ENCODE data around the gene PTMS. TPM values are rescaled to one million over a fixed set of nuclear protein-coding genes. Genes with fewer than 3 reads are reported as not detected.

The PTMS gene, protein sequence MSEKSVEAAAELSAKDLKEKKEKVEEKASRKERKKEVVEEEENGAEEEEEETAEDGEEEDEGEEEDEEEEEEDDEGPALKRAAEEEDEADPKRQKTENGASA
- 414 and 480 TPM in 2 replicates for total RNA-seq
- long read RNA-seq, partial matches to known transcripts: 0 of 2 reads
- long read RNA-seq, other reads (novel, unspliced or antisense): 2 of 2 reads

DNA sequence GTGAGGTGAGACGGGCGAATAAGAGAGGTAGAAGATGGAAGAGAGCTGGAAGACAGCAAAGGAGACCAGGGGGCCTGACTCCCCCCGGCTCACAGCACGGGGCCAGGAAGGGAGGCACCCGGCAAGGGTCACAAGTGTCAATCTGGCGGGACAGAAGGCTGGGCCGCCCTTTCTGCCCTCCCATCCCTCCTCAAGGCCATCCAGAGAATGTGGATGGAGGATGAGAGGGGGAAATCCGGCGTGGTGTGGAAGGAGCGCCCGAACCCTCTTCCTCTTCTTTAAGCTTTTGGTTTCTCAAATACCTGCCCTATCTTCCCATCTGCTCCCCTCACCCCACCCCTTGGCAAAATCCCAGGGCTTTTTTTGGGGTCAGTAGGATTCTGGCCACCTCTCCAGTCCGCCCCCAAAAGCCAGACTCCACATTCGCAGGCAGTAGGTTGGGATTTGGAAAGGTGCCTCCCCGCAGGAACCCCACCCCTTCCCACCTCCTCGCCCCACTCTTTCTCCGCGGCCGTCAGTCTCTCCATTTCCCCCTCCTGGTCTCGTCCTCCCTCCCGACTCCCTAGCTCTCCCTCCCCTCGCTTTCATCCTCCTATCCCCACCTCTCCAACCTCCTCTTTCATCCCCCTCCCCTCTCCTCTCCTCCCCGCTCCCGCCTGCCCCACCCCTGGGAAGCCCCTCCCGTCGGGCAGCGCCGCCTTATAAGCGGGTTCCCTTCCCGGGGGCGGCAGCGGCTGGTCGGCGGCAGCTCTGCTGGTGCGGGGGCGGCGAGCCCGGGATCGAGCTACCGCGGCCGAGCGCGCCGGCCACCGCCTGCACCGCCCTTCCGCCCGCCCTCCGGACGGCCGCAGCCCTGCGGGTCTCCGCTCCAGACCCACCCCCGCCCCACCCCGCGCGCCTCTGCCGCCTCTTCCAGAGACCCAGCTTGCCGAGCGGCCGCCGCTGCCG lies at the start of gene PTMS:
Gene PTMS (plus strand): TSS at position 730 of the 948 bp plus-strand sequence. CDS start 343 bp downstream, outside the sequence.
- TF ChIP-seq, protein P1, sequence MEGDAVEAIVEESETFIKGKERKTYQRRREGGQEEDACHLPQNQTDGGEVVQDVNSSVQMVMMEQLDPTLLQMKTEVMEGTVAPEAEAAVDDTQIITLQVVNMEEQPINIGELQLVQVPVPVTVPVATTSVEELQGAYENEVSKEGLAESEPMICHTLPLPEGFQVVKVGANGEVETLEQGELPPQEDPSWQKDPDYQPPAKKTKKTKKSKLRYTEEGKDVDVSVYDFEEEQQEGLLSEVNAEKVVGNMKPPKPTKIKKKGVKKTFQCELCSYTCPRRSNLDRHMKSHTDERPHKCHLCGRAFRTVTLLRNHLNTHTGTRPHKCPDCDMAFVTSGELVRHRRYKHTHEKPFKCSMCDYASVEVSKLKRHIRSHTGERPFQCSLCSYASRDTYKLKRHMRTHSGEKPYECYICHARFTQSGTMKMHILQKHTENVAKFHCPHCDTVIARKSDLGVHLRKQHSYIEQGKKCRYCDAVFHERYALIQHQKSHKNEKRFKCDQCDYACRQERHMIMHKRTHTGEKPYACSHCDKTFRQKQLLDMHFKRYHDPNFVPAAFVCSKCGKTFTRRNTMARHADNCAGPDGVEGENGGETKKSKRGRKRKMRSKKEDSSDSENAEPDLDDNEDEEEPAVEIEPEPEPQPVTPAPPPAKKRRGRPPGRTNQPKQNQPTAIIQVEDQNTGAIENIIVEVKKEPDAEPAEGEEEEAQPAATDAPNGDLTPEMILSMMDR (IDR thresholded peaks at IDR 0.05; ENCODE audit: unreplicated experiment): no peak
- Mint-ChIP-seq H3K9me3 (ENCODE audit: low read depth) (peaks cover 3% of the 10 kb centered on the region), H3K36me3 (ENCODE audit: insufficient read depth) (peaks cover 11% of the 10 kb centered on the region), H3K27ac (peak within 1 kb of the TSS; percentile 92), H3K4me3 (ENCODE audit: low read depth) (peak within 1 kb of the TSS; percentile 82), H3K4me1 (ENCODE audit: low read depth) (peaks cover 44% of the 10 kb centered on the region), H3K27me3 (peaks cover 2% of the 10 kb centered on the region)
- DNase-seq (ENCODE audit: low spot score, unreplicated experiment): peak; percentile 70

DNA sequence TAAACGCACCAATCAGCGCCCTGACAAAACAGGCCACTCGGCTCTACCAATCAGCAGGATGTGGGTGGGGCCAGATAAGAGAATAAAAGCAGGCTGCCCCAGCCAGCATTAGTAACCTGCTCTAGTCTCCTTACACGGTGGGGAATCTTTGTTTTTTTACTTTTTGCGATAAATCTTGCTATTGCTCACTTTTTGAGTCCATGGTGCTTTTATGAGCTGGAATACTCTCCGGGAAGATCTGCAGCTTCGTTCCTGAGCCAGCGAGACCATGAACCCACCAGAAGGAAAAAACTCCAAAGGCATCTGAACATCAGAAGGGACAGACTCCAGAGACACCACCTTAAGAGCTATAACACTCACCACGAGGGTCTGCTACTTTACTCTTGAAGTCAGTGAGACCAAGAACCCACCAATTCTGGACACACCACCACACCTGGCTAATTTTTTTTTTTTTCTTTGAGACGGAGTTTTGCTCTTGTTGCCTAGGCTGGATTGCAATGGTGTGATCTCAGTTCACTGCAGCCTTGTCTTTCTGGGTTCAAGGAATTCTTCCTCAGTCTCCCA lies 49.2 kb upstream of the PTMS start:
- Mint-ChIP-seq H3K36me3 (ENCODE audit: insufficient read depth) (no peaks in the 10 kb centered on the region), H3K4me3 (ENCODE audit: low read depth) (no peak overlapping the region), H3K9me3 (ENCODE audit: low read depth) (peaks cover 7% of the 10 kb centered on the region), H3K27ac (no peak overlapping the region), H3K4me1 (ENCODE audit: low read depth) (no peaks in the 10 kb centered on the region), H3K27me3 (peaks cover 16% of the 10 kb centered on the region)
- DNase-seq (ENCODE audit: low spot score, unreplicated experiment): no peak
- TF ChIP-seq, protein P1 (IDR thresholded peaks at IDR 0.05; ENCODE audit: unreplicated experiment): no peak

DNA sequence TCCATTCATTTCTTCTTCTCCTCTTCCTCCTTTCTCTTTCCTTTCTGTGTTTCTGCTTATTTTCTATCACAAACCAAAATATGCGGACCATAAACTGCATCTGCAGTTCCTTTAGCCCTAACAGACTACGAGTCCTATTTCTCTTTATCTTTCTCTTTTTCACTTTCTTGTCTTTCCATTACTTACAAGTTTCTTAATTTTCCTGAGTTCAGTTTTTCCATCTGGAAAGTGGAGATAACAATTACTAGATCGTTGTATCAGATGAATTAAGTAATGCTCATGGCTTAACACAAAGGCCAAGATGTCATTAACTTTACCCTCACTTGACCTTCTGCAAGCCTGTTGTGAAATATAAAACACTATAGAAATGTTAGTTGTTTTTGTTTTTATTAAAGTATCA lies 43.3 kb upstream of the PTMS start:
- Mint-ChIP-seq H3K36me3 (ENCODE audit: insufficient read depth) (peaks cover 8% of the 10 kb centered on the region), H3K4me3 (ENCODE audit: low read depth) (no peak overlapping the region), H3K27ac (no peak overlapping the region), H3K9me3 (ENCODE audit: low read depth) (peaks cover 6% of the 10 kb centered on the region), H3K27me3 (peaks cover 10% of the 10 kb centered on the region), H3K4me1 (ENCODE audit: low read depth) (peaks cover 11% of the 10 kb centered on the region)
- TF ChIP-seq, protein P1 (IDR thresholded peaks at IDR 0.05; ENCODE audit: unreplicated experiment): no peak
- no peak for DNase-seq (ENCODE audit: low spot score, unreplicated experiment)

DNA sequence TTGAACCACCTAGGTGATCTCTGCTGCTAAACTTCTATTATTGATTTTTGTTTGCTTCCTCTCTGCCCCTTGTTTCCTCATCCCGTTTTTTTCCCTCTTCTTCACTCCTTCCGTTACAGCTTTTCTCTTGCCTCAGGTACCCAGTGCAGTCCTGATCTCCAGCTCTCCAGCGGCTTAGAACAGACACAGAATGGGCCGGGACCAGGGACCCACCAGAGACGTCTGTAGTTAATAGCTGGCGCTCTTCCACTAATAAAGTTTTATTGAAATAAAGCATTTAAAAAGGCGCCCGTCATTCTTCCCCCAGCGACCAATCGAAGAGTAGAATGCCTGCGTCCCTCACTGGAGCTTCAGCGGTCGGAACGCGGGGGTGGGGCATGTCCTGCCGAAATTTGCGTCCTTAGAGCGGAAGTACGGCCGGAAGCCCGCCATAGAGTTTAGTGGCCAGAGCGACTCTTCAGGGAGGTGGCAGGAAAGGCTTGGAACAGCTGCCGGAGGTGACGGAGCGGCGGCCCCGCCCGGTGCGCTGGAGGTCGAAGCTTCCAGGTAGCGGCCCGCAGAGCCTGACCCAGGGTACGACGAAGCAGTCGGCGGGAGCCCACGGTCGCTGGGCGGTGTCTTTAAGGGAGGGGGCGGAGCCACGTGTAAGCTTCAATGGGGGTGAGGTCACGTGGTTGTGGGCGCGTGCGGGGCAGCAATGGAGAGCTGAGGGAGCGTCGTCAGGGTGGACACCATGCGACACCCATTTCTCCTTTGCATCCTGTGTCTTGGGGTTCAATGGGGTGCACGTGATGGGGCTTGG lies 42.4 kb upstream of the PTMS start, which contains the start of gene COPS7A:
Gene COPS7A (plus strand): TSS at position 440 of the 802 bp plus-strand sequence. CDS start 611 bp downstream, outside the sequence.
- Mint-ChIP-seq H3K27me3 (peaks cover 10% of the 10 kb centered on the region), H3K4me1 (ENCODE audit: low read depth) (peaks cover 11% of the 10 kb centered on the region), H3K4me3 (ENCODE audit: low read depth) (peak within 1 kb of the TSS; percentile 86), H3K36me3 (ENCODE audit: insufficient read depth) (peaks cover 9% of the 10 kb centered on the region), H3K27ac (peak within 1 kb of the TSS; percentile 97), H3K9me3 (ENCODE audit: low read depth) (peaks cover 6% of the 10 kb centered on the region)
- TF ChIP-seq, protein P1 (IDR thresholded peaks at IDR 0.05; ENCODE audit: unreplicated experiment): no peak
- peak; percentile 97 for DNase-seq (ENCODE audit: low spot score, unreplicated experiment)
